ENCODE results near the gene R3HDM2.

R3HDM2 gene

DNA sequence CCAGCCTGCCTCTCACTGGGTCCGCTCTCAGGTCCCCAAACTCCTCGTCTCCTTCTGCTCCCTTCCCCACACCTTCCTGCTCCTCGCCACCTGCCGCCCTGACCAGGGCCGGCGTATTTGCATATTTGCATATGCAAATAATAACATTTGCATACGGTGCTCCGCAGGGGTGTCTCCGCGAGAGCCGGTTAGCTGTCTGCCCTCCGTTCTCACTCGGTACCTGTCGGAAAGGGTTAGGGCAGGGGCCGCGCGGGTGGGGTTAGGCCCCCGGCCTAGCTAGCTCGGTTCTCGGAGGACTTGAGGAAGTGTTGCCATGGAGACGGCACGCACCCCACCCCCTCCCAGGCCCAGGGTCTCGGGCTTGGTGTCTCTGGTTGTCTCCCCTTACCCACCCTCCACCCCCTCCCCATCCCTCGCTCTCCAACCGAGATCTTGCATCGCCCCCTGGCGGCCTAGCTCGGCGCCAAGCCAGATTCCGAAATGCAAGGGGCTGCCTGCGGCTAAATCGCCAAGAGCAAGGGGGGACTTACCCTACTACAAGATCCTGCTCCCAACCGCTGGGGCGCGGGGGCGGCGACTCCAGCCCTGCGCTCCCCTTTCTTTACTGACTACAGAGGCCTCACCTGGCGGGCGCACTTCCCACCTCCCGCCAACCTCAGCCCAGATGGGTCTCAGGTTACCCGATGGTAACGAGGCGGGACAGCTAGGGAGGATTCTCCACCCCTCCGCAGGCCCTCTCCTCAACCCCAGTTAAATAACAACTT lies 188.0 kb downstream of the R3HDM2 start:
- DNase-seq (ENCODE audit: low read depth in 2 of 2, low spot score in 1 of 2) = no peak

GRCh38 chr12:57242329-57242690 lies 188.5 kb downstream of the R3HDM2 start:
- DNase-seq (ENCODE audit: low read depth in 2 of 2, low spot score in 1 of 2) = no peak

DNA sequence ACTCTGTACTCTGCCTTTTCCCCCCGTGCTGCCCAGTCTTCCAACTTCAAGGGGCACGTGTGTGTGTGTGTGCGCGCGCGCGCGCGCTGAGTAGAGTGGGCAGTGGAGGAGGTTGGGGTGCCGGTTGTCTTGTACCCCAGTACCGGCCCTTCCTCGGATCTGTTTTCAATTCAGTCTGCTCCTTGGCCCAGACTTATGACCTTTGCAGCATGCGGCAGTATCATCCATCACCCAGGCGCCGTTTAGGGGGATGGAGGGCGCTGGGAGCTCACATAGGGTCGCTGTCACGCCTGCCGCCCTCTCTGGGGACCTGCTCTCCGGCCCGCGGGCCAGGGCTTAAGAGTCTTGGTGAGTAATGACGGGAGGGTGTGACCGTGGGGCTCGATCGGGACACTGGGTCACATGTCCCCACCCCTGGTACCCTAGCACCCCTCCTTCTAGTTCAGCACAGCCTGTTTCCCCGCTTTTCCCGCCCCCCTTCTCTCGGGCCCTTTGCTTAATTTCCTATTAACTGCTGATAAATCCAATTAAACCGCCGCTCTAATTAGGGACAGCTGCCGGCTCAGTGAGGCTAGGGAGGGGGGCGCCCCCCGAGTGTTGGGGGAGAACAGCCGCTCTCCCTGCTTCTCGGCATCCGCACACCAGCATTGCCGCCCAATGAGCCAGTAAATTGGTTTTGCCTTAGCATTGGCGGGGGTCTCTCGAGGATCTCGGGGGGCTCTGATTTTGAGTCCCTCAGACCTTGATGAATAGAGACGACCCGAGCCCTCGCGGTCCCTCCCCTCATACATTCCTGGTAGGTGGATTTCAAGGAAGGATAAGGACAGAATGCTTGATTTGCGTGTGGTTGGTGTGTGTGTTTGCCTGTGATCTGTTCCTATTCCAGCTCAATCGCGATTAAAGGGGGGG lies 189.2 kb downstream of the R3HDM2 start:
- no peak for DNase-seq (ENCODE audit: low read depth in 2 of 2, low spot score in 1 of 2)

GRCh38 chr12:57240926-57241401 lies 189.9 kb downstream of the R3HDM2 start:
- DNase-seq (ENCODE audit: low read depth in 2 of 2, low spot score in 1 of 2) = no peak

DNA sequence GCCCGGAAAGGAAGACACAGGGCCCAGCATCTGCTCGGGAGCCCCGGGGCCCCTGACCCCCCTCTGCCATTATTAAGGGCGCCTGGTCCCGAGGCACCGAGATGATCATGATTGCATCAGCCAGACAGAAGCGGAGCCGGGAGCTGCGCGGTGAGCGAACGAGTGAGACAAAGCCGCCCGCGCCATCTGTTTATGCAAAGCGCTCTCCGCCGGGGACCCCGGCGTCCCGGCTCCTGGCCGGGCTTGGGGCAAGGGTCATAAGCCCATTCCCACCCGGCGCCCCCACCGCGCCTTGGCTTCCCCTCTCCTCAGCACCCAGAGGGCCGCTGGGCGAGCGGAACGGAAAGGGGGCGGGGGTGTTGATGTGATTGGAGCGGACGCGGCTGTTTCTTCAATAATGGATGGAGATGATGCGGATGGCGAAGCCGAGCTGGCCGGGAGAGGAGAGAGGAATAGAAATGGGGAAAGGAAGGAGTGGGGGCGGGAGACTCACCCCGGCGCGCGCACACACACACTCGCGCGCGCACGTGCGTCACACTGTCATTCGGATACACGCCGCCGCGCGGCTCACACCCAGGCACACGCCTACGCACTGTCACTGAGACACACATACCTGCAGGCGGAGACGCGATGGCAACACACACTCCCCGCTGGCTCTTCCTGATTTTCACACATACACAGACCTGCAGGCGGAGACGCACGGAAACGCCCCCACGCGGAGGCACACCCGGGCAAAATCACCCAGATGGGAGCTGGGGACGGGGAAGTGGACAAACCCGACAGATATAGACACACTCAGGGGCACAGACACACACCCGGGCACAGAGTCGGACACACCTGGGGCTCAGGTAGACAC lies 190.5 kb downstream of the R3HDM2 start:
- DNase-seq (ENCODE audit: low read depth in 2 of 2, low spot score in 1 of 2) = peak; percentile 52 to 68

DNA sequence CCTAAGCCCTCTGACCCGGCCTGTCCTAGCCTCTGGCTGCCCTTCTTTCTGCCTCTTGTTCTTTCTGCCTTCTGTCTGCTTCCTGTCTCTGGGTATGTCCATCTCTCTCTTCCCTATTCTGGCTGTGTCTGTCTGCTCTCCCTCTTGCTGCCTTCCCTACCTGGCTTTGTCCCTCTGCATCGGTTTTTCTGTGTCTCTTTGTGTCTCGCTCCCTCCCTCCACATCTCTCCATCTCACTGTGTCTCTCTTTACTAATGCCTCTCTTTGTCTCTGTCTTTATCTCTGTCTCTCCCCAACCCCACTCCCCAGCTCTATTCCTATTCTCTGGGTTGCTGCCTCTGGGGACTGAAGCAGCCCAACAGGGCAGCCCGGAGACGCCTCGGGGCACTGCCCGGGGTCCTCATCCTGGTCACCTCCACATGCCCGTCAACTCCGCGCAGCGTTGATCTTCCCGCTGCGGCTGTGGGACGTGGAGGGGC lies 191.2 kb downstream of the R3HDM2 start:
- no peak for DNase-seq (ENCODE audit: low read depth in 2 of 2, low spot score in 1 of 2)

DNA sequence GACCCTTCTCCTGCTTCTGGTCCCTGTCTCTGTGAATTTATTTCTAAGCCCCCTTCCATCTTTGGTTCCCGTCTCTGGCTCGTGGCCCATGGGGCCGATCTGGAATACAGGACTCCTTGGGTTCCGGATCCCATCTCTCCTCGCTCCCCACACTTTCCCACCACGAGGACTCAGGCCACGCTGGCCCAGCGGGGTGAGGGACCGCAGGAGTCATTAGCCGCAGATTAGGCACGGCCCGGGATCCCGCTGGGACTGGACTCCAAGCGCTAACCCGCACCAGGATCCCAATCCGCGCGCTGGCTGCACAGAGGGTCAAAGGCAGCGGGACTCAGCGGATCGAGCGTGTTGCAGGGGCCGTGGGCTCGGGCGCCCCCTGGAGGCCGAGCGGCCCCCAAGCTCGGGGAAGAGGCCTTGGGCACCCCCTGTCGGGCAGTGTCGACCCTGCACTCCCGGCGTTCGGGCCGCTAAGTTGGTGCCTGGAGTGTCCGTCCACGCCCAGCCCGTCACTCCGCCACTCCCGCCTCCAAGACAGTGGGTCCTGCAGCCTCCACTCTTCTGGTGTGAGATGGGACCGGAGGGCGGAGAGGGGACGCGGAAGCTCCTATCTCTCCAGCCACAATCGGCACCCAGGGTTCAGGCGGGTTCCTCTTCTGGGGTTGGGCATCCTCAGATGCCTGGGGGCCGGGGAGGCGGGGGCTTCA lies 191.8 kb downstream of the R3HDM2 start:
- DNase-seq (ENCODE audit: low read depth in 2 of 2, low spot score in 1 of 2) = peak; percentile 66 to 68

GRCh38 chr12:57237932-57238853 lies 192.7 kb downstream of the R3HDM2 start:
- no peak for DNase-seq (ENCODE audit: low read depth in 2 of 2, low spot score in 1 of 2)

DNA sequence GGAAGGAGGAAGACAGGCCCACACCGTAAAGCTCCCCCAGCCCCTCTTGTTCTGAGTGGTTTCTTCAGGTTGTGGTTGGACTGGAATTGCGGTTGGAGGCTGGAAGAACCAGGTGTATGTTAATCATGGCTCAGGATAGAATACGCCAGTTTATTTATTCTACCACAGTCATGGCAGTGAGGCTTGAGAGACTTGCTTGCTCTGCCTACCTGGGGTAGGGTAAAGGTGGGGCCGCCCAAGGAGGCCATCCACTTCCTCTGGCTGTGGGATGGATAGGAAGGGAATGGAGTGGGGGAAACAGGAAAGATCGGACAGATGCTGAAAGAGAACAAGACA lies 193.3 kb downstream of the R3HDM2 start:
- no peak for DNase-seq (ENCODE audit: low read depth in 2 of 2, low spot score in 1 of 2)

GRCh38 chr12:57236925-57237595 lies 193.8 kb downstream of the R3HDM2 start:
- DNase-seq (ENCODE audit: low read depth in 2 of 2, low spot score in 1 of 2) = no peak

- no peak for DNase-seq (ENCODE audit: low read depth in 2 of 2, low spot score in 1 of 2)
These were observed 194.5 kb downstream of the R3HDM2 start for GRCh38 chr12:57236201-57236924.

GRCh38 chr12:57235728-57236131 lies 195.1 kb downstream of the R3HDM2 start:
- DNase-seq (ENCODE audit: low read depth in 2 of 2, low spot score in 1 of 2) = no peak

GRCh38 chr12:57235017-57235727 lies 195.7 kb downstream of the R3HDM2 start:
- no peak for DNase-seq (ENCODE audit: low read depth in 2 of 2, low spot score in 1 of 2)

GRCh38 chr12:57234571-57235016 lies 196.2 kb downstream of the R3HDM2 start:
- no peak for DNase-seq (ENCODE audit: low read depth in 2 of 2, low spot score in 1 of 2)

GRCh38 chr12:57234233-57234570 lies 196.6 kb downstream of the R3HDM2 start:
- no peak for DNase-seq (ENCODE audit: low read depth in 2 of 2, low spot score in 1 of 2)

- DNase-seq (ENCODE audit: low read depth in 2 of 2, low spot score in 1 of 2) = no peak
These were observed 197.2 kb downstream of the R3HDM2 start for GRCh38 chr12:57233357-57234232.

Measured in stimulated activated CD8-positive, alpha-beta memory T cell treated with anti-CD3 and anti-CD28 coated beads, Interleukin-4, amount 100 ng/mL, for 4 hours (primary cell).